A673 (cell line): ENCODE data around the gene SLC2A4. TPM values are rescaled to one million over a fixed set of nuclear protein-coding genes. Genes with fewer than 3 reads are reported as not detected.

Experiments
- BruUV-seq: library from RNA; stranded (reverse); fragments of 400-500 nt; replicated peaks from 2 replicates; lab custom pipeline; 2021; lab: Mats Ljungman, UMichigan
- CTCF ChIA-PET: fragments of 300-600 bp; sonication (Branson Sonifier 250); formaldehyde crosslinking; loops from one replicate; lab custom pipeline; 2022; ENCODE audit warnings: antibody characterized with exemption; lab: Charles Lee
- POLR2A ChIA-PET: fragments of 300-600 bp; sonication (Branson Sonifier 250); formaldehyde crosslinking; loops from one replicate; lab custom pipeline; 2022; ENCODE audit warnings: antibody characterized with exemption; ENCODE audit not compliant: low non-redundant PET; lab: Charles Lee
- DNase-seq: peaks from one replicate; pipeline ENCODE4 v3.0.0-alpha.2; 2015; ENCODE audit warnings: low spot score
- H3K27ac ChIP-seq: fragments of 200-600 bp; sonication (generic); 2 replicates; pipeline ENCODE4 v1.5.1; 2016; ENCODE audit warnings: mixed run types, low read depth, mild to moderate bottlenecking, mixed read lengths, antibody characterized with exemption, low read length; ENCODE audit not compliant: poor library complexity, severe bottlenecking
- H3K27me3 ChIP-seq: fragments of 200-600 bp; sonication (generic); replicated peaks from 2 replicates; pipeline ENCODE4 v1.6.1; 2017; ENCODE audit warnings: mixed run types, low read depth, mild to moderate bottlenecking, mixed read lengths, antibody characterized with exemption, low read length; ENCODE audit not compliant: insufficient read depth, poor library complexity
- H3K36me3 ChIP-seq: fragments of 200-600 bp; sonication (generic); 2 replicates; pipeline ENCODE4 v1.6.1; 2016; ENCODE audit warnings: mixed run types, mild to moderate bottlenecking, mixed read lengths, antibody characterized with exemption, low read length; ENCODE audit not compliant: insufficient read depth, poor library complexity, severe bottlenecking
- H3K4me1 ChIP-seq: fragments of 200-600 bp; sonication (generic); 2 replicates; pipeline ENCODE4 v1.6.1; 2017; ENCODE audit warnings: mixed run types, mild to moderate bottlenecking, mixed read lengths, antibody characterized with exemption, low read length; ENCODE audit not compliant: insufficient read depth, poor library complexity, severe bottlenecking
- H3K4me3 ChIP-seq: fragments of 200-600 bp; sonication (generic); 2 replicates; pipeline ENCODE4 v1.5.1; 2016; ENCODE audit warnings: low read depth, mixed run types, mild to moderate bottlenecking, mixed read lengths, low read length; ENCODE audit not compliant: poor library complexity, severe bottlenecking
- H3K9me3 ChIP-seq: fragments of 200-600 bp; sonication (generic); 2 replicates; pipeline ENCODE4 v1.6.1; 2016; ENCODE audit warnings: mixed run types, low read depth, mild to moderate bottlenecking, mixed read lengths, antibody characterized with exemption, low read length; ENCODE audit not compliant: poor library complexity, severe bottlenecking
- EZH2 ChIP-seq: fragments of 200-600 bp; sonication (generic); IDR thresholded peaks from 2 replicates; pipeline ENCODE4 v1.6.1; 2017; ENCODE audit warnings: borderline replicate concordance, low read depth, mild to moderate bottlenecking, mixed read lengths, antibody characterized with exemption, low read length; ENCODE audit not compliant: poor library complexity, severe bottlenecking
- intact Hi-C: fragments of 100-400 bp; cut with micrococcal nuclease; formaldehyde crosslinking; loops from one replicate; pipeline ENCODE4 v1.10.0; 2022; ENCODE audit not compliant: unreplicated experiment
- total RNA-seq: library from RNA; stranded (reverse); gene quantifications from 2 replicates; pipeline ENCODE4 v1.2.3, GENCODE V29; 2021
- TF ChIP-seq, protein P1 (sequence below): fragments of 300-800, 200-600 bp; sonication (generic); conservative IDR thresholded peaks from 2 replicates; pipeline ENCODE4 v1.5.1; 2017; ENCODE audit warnings: low read depth, mild to moderate bottlenecking, antibody characterized with exemption, low read length, moderate library complexity, mixed read lengths

The SLC2A4 gene
- total RNA-seq, 1 experiment from 2014 or later, result 0.67 TPM

DNA sequence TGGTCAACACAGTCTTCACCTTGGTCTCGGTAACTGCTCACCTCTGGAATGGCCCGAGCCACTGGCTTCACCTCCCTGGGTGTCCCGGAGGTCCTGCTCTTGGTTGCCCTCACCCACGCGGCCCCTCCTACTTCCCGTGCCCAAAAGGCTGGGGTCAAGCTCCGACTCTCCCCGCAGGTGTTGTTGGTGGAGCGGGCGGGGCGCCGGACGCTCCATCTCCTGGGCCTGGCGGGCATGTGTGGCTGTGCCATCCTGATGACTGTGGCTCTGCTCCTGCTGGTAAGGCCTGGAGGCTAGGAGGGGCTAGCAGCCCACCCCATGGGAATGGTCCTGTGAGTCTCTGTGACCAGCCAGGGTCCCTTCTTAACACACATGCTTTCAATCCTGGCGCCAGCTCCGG lies 3.4 kb downstream of the SLC2A4 start:
- CTCF ChIA-PET, result interaction anchor here (0.6 to 1.5 kb wide), 2 partner anchors 12 to 90 kb away, joined by 3 to 7 read pairs; no protein-coding TSS in a partner anchor
- no peak overlapping the region for H3K4me3 ChIP-seq
- H3K4me1 ChIP-seq, result peaks cover 18% of the 10 kb centered on the region
- TF ChIP-seq, protein P1, sequence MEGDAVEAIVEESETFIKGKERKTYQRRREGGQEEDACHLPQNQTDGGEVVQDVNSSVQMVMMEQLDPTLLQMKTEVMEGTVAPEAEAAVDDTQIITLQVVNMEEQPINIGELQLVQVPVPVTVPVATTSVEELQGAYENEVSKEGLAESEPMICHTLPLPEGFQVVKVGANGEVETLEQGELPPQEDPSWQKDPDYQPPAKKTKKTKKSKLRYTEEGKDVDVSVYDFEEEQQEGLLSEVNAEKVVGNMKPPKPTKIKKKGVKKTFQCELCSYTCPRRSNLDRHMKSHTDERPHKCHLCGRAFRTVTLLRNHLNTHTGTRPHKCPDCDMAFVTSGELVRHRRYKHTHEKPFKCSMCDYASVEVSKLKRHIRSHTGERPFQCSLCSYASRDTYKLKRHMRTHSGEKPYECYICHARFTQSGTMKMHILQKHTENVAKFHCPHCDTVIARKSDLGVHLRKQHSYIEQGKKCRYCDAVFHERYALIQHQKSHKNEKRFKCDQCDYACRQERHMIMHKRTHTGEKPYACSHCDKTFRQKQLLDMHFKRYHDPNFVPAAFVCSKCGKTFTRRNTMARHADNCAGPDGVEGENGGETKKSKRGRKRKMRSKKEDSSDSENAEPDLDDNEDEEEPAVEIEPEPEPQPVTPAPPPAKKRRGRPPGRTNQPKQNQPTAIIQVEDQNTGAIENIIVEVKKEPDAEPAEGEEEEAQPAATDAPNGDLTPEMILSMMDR, result no peak
- no peak for TF ChIP-seq EZH2
- no peak overlapping the region for H3K27ac ChIP-seq
- POLR2A ChIA-PET, result no interaction called here
- no peak for DNase-seq
- H3K36me3 ChIP-seq, result no peaks in the 10 kb centered on the region
- H3K9me3 ChIP-seq, result no peaks in the 10 kb centered on the region
- BruUV-seq, result no TSS peak
- intact Hi-C loops, result no loop called here
- H3K27me3 ChIP-seq, result no peaks in the 10 kb centered on the region

DNA sequence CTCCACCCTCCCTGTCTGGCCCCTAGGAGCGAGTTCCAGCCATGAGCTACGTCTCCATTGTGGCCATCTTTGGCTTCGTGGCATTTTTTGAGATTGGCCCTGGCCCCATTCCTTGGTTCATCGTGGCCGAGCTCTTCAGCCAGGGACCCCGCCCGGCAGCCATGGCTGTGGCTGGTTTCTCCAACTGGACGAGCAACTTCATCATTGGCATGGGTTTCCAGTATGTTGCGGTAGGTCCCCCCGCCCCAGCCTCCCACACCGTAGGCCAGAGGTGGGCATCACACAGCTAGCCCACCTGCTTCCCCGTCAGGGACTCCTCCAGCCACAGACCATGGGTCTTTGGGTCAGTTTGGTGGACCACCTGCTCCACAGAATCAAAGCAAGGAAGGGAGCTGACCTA lies 4.2 kb downstream of the SLC2A4 start:
- Histone ChIP-seq H3K4me1 (peaks cover 17% of the 10 kb centered on the region), H3K27me3 (no peaks in the 10 kb centered on the region), H3K9me3 (no peaks in the 10 kb centered on the region), H3K36me3 (no peaks in the 10 kb centered on the region), H3K4me3 (no peak overlapping the region), H3K27ac (no peak overlapping the region)
- ChIA-PET CTCF (interaction anchor here (0.6 kb wide), 1 partner anchor 91 kb away, joined by 3 read pairs; no protein-coding TSS in a partner anchor), POLR2A (no interaction called here)
- TF ChIP-seq EZH2, result no peak
- TF ChIP-seq, protein P1, result no peak
- BruUV-seq, result no TSS peak
- intact Hi-C loops, result no loop called here
- DNase-seq, result no peak

DNA sequence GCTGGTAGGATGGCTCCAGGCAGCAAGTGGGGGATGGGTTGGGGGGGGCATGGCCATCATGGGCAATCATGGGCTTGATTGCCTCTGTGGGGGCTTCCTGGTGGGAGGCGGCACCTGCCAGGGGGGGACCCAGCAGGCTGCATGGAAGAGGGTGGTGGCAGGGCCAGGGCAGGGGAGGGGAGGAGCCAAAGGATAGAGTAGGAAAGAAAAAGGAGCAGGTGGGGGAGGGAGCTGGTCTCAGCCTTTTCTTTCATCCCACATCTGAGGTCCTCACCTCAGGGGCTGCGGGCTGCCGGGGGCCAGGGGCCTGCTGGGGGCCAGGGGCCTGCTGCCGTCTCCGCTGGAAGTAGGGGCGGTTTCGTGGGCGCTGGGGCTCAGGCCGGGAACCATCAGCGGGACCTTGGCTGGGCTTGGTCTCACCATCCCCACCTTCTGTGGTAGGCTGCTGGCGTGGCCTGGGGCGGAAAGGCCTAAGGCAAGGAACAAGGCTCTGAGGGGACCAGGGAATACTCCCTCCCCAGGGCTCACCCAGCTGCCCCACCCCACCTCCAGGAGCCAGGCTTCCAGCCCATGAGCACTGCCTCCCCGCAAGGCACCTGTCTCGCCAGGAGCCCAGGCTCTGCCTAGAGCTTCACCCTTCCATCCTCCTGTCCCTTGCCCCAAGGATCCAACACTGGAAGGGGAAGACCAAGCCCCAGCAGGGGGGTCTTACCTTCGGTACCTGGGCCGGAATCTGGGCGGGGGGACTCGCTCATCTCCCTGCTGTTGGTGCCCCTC lies 7.9 kb downstream of the SLC2A4 start:
- ChIA-PET CTCF (no interaction called here), POLR2A (interaction anchor here (0.6 to 0.7 kb wide), 2 partner anchors 208 to 1818 kb away, joined by 6 to 8 read pairs; no protein-coding TSS in a partner anchor)
- no peak overlapping the region for H3K4me3 ChIP-seq
- TF ChIP-seq, protein P1, result no peak
- TF ChIP-seq EZH2, result no peak
- no peak for DNase-seq
- no TSS peak for BruUV-seq
- H3K27ac ChIP-seq, result no peak overlapping the region
- no peaks in the 10 kb centered on the region for H3K27me3 ChIP-seq
- intact Hi-C loops, result no loop called here
- peaks cover 8% of the 10 kb centered on the region for H3K4me1 ChIP-seq
- H3K36me3 ChIP-seq, result no peaks in the 10 kb centered on the region
- no peaks in the 10 kb centered on the region for H3K9me3 ChIP-seq
